Measurements from ENCODE around the gene KCNC1. TPM values are rescaled to one million over a fixed set of nuclear protein-coding genes. Genes with fewer than 3 reads are reported as not detected.

Gene KCNC1
- total RNA-seq, 2 donors from 2014 or later, result not detected

GRCh38 chr11:17763244-17763643, 28.7 kb downstream of the KCNC1 start:
- Mint-ChIP-seq H3K27me3 (peaks cover 17% of the 10 kb centered on the region), H3K36me3 (ENCODE audit: low read depth) (no peaks in the 10 kb centered on the region), H3K4me3 (no peak overlapping the region), H3K27ac (no peak overlapping the region), H3K4me1 (peaks cover 7% of the 10 kb centered on the region)
- no peaks in the 10 kb centered on the region for H3K9me3 ChIP-seq (ENCODE audit: control insufficient read depth, low read length, poor library complexity, severe bottlenecking)
- no peak for ATAC-seq
- DNase-seq, result no peak

DNA sequence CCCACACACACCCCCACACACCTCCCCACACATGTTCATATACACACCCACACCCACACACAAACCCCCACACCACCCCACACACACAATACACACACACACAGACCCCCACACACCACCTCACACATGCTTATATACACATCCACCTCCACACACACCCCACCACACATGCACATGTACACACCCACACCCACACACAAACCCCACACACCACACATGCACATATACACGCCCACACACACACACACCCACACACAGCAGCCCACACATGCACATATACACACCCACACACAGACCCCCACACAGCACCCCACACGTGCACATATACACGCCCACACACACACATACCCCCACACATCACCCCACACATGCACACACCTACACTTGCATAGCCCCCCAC, 29.1 kb downstream of the KCNC1 start:
- Mint-ChIP-seq H3K4me3 (no peak overlapping the region), H3K4me1 (peaks cover 8% of the 10 kb centered on the region), H3K27ac (no peak overlapping the region), H3K27me3 (peaks cover 17% of the 10 kb centered on the region), H3K36me3 (ENCODE audit: low read depth) (no peaks in the 10 kb centered on the region)
- H3K9me3 ChIP-seq (ENCODE audit: control insufficient read depth, low read length, poor library complexity, severe bottlenecking), result no peaks in the 10 kb centered on the region
- DNase-seq, result no peak
- no peak for ATAC-seq

DNA sequence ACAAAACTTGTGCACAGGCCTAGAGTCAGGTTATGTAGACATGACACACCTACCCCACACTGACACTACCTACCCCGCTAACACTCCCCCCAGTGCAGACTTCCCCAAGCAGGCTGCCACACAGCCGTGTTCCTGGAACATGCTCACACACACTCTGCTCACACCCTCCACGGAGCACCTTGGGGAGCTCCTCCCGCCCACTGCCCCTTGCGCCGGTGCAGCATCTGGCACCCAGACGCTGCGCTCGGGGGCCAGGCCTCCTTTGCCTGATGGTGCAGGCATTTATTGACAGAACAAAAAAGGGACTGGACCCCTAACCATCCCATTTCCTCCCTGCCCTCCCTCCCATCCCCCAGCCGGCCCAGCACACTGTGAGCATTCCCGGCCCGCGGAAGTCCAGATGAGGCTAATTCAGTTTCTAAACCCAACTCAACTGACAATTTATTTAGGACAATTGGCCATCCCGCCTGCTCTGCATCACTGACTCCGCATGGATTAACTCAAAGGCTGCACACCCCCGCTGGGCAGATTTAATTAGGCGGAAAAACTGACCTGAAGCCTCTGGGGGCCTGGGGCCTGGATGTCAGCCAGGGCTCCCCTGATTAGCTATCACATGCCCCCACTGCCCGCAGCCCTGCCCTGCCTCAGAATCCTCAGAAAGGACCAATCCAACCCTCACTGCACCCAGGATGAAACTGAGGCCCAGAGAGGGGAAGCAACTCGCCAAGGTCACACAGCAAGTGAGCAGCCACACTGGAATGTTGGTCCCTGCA, 30.1 kb downstream of the KCNC1 start:
- no peak overlapping the region for H3K27ac Mint-ChIP-seq
- no peak overlapping the region for H3K4me3 Mint-ChIP-seq
- DNase-seq (no peak), ATAC-seq (no peak)
- peaks cover 17% of the 10 kb centered on the region for H3K27me3 Mint-ChIP-seq
- H3K36me3 Mint-ChIP-seq (ENCODE audit: low read depth), result no peaks in the 10 kb centered on the region
- no peaks in the 10 kb centered on the region for H3K9me3 ChIP-seq (ENCODE audit: control insufficient read depth, low read length, poor library complexity, severe bottlenecking)
- H3K4me1 Mint-ChIP-seq, result peaks cover 8% of the 10 kb centered on the region

DNA sequence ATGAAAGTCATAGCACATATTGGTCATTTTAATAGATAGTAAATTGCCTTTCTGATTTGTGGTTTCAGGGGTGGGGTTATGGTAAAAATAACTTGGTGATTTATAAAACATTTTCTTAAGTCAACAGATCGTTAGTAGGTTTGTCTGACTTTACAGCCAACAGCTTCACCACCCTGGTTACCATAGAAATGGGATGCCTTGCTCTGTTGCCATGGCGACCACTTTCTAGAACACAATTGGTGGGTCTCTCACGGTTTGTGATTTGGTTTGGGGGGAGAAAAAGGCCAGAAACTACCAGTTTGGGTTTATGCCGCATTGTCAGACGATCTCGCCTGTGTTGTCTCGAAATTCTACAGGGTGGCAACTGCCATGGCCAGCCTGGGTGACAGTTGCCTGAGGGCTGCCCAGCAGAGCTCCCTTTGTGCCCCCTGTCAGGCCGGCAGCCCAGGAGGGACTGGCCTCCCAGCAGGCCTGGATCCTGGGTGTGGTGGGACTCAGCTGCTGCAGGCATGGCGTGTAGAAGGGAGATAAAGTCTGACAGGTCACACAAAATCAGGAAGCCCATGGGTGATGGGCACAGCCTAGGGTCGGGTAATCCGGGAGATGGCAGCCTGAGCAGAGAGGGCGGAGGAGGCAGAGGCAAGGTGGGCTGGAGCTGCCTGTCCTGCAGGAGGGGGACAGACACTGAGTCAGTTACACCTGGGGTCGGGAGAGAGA, 30.9 kb downstream of the KCNC1 start:
- H3K27ac Mint-ChIP-seq, result no peak overlapping the region
- H3K36me3 Mint-ChIP-seq (ENCODE audit: low read depth), result no peaks in the 10 kb centered on the region
- peaks cover 8% of the 10 kb centered on the region for H3K4me1 Mint-ChIP-seq
- peaks cover 17% of the 10 kb centered on the region for H3K27me3 Mint-ChIP-seq
- H3K9me3 ChIP-seq (ENCODE audit: control insufficient read depth, low read length, poor library complexity, severe bottlenecking), result no peaks in the 10 kb centered on the region
- no peak for ATAC-seq
- no peak overlapping the region for H3K4me3 Mint-ChIP-seq
- no peak for DNase-seq

GRCh38 chr11:17766073-17766359, 31.4 kb downstream of the KCNC1 start:
- DNase-seq (no peak), ATAC-seq (no peak)
- Mint-ChIP-seq H3K27me3 (peaks cover 17% of the 10 kb centered on the region), H3K36me3 (ENCODE audit: low read depth) (no peaks in the 10 kb centered on the region), H3K4me3 (no peak overlapping the region), H3K27ac (no peak overlapping the region), H3K4me1 (peaks cover 8% of the 10 kb centered on the region)
- H3K9me3 ChIP-seq (ENCODE audit: control insufficient read depth, low read length, poor library complexity, severe bottlenecking), result no peaks in the 10 kb centered on the region

- Mint-ChIP-seq H3K27ac (no peak overlapping the region), H3K4me3 (no peak overlapping the region), H3K36me3 (ENCODE audit: low read depth) (no peaks in the 10 kb centered on the region), H3K27me3 (peaks cover 17% of the 10 kb centered on the region), H3K4me1 (peaks cover 8% of the 10 kb centered on the region)
- H3K9me3 ChIP-seq (ENCODE audit: control insufficient read depth, low read length, poor library complexity, severe bottlenecking), result no peaks in the 10 kb centered on the region
- DNase-seq (no peak), ATAC-seq (no peak)
Observed at GRCh38 chr11:17766590-17766989, 32.0 kb downstream of the KCNC1 start.

- no peaks in the 10 kb centered on the region for H3K9me3 ChIP-seq (ENCODE audit: control insufficient read depth, low read length, poor library complexity, severe bottlenecking)
- peaks cover 8% of the 10 kb centered on the region for H3K4me1 Mint-ChIP-seq
- ATAC-seq (no peak), DNase-seq (no peak)
- H3K4me3 Mint-ChIP-seq, result no peak overlapping the region
- H3K36me3 Mint-ChIP-seq (ENCODE audit: low read depth), result no peaks in the 10 kb centered on the region
- peaks cover 13% of the 10 kb centered on the region for H3K27me3 Mint-ChIP-seq
- H3K27ac Mint-ChIP-seq, result no peak overlapping the region
Observed at GRCh38 chr11:17767301-17767885, 32.8 kb downstream of the KCNC1 start.

DNA sequence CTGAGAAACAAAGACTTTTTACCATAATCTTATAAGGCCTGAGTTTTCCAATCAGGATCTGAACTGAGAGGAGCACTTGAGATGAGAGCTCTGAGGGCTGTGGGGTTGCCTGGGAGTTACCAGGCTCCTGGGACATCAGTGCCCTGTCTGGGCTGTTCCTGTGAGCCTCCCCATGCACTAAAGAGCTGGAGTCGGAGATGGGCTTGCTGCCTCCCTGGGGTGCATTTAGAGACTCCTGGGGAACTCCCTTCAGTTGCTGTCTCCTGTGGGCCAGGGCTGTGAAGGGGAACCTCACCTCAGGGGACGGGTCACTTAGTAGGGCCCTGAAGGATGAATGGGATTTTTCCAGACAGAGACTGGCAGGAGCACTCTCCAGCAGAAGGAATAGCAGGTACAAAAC, 33.3 kb downstream of the KCNC1 start:
- Mint-ChIP-seq H3K27me3 (peaks cover 13% of the 10 kb centered on the region), H3K4me3 (no peak overlapping the region), H3K27ac (no peak overlapping the region), H3K4me1 (peaks cover 8% of the 10 kb centered on the region), H3K36me3 (ENCODE audit: low read depth) (no peaks in the 10 kb centered on the region)
- no peak for ATAC-seq
- no peaks in the 10 kb centered on the region for H3K9me3 ChIP-seq (ENCODE audit: control insufficient read depth, low read length, poor library complexity, severe bottlenecking)
- no peak for DNase-seq

DNA sequence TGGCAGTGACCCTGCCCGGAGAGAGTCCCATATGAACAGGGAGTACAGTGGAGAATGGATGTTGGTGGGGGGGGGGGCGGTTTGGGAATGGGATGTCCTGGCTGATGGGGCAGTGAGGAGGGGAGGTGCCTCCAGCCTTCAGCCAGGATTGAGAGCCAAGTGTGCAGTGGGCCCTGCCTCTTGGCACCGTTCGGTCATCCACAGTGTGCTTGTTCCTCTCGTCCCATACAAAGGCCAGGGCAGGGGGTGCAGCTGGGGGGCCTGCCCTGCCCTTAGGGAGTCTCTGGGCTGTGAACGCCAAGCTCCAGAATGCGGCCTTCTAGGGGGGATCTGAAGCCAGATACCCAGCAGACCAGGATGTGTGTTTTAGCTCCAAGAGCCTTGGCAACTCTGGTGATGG, 34.0 kb downstream of the KCNC1 start:
- peaks cover 8% of the 10 kb centered on the region for H3K4me1 Mint-ChIP-seq
- ATAC-seq (no peak), DNase-seq (no peak)
- H3K4me3 Mint-ChIP-seq, result no peak overlapping the region
- no peaks in the 10 kb centered on the region for H3K36me3 Mint-ChIP-seq (ENCODE audit: low read depth)
- peaks cover 13% of the 10 kb centered on the region for H3K27me3 Mint-ChIP-seq
- H3K9me3 ChIP-seq (ENCODE audit: control insufficient read depth, low read length, poor library complexity, severe bottlenecking), result no peaks in the 10 kb centered on the region
- no peak overlapping the region for H3K27ac Mint-ChIP-seq

DNA sequence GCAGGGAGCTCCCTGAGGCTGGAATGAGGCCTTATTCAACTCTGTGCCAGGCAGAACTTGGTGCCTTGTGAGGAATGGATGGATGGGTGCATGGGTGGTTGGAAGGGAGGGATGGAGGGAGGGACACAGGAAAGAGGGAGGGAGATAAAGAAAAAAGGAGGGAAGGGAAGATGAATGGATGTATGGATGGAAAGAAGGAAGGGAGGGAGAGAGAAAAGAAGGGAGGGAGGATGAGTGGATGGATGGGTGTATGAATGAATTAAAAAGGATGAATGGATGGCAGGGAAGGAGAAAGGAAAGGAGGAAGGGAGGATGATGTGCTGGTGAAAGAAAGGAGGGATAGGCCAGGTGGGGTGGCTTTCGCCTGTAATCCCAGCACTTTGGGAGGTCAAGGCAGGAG, 34.6 kb downstream of the KCNC1 start:
- Mint-ChIP-seq H3K4me1 (peaks cover 5% of the 10 kb centered on the region), H3K36me3 (ENCODE audit: low read depth) (no peaks in the 10 kb centered on the region), H3K27ac (no peak overlapping the region), H3K4me3 (no peak overlapping the region), H3K27me3 (peaks cover 10% of the 10 kb centered on the region)
- ATAC-seq, result no peak
- DNase-seq, result no peak
- no peaks in the 10 kb centered on the region for H3K9me3 ChIP-seq (ENCODE audit: control insufficient read depth, low read length, poor library complexity, severe bottlenecking)

- H3K4me1 Mint-ChIP-seq, result peaks cover 5% of the 10 kb centered on the region
- DNase-seq (no peak), ATAC-seq (no peak)
- H3K9me3 ChIP-seq (ENCODE audit: control insufficient read depth, low read length, poor library complexity, severe bottlenecking), result no peaks in the 10 kb centered on the region
- H3K27me3 Mint-ChIP-seq, result peaks cover 7% of the 10 kb centered on the region
- no peak overlapping the region for H3K4me3 Mint-ChIP-seq
- H3K36me3 Mint-ChIP-seq (ENCODE audit: low read depth), result no peaks in the 10 kb centered on the region
- H3K27ac Mint-ChIP-seq, result no peak overlapping the region
Observed at GRCh38 chr11:17770048-17770652, 35.6 kb downstream of the KCNC1 start.

GRCh38 chr11:17770917-17771316, 36.3 kb downstream of the KCNC1 start:
- Mint-ChIP-seq H3K27ac (no peak overlapping the region), H3K4me3 (no peak overlapping the region), H3K4me1 (peaks cover 5% of the 10 kb centered on the region), H3K36me3 (ENCODE audit: low read depth) (no peaks in the 10 kb centered on the region), H3K27me3 (peaks cover under 1% of the 10 kb centered on the region)
- DNase-seq (no peak), ATAC-seq (no peak)
- no peaks in the 10 kb centered on the region for H3K9me3 ChIP-seq (ENCODE audit: control insufficient read depth, low read length, poor library complexity, severe bottlenecking)

- Mint-ChIP-seq H3K27ac (no peak overlapping the region), H3K4me1 (peaks cover 5% of the 10 kb centered on the region)
Observed at GRCh38 chr11:17771415-17771814, 36.8 kb downstream of the KCNC1 start.

More at GRCh38 chr11:17771415-17771814, 36.8 kb downstream of the KCNC1 start:
- ATAC-seq (no peak), DNase-seq (no peak)
- no peaks in the 10 kb centered on the region for H3K9me3 ChIP-seq (ENCODE audit: control insufficient read depth, low read length, poor library complexity, severe bottlenecking)
- Mint-ChIP-seq H3K4me3 (no peak overlapping the region), H3K36me3 (ENCODE audit: low read depth) (no peaks in the 10 kb centered on the region), H3K27me3 (no peaks in the 10 kb centered on the region)

Measured in T-helper 17 cell (primary cell).